Breast epithelium (tissue), 4 donors: ENCODE results near the gene CELF5. TPM values are rescaled to one million over a fixed set of nuclear protein-coding genes. Genes with fewer than 3 reads are reported as not detected.
A peak's percentile ranks its signal among the peaks of the same experiment; 100 is the strongest.

Source experiments
- DNase-seq, 2 donors: peaks; one replicate each; pipeline ENCODE4 v3.0.0-alpha.2; 2019; ENCODE audit warnings: low spot score in 2 of 2
- H3K27ac ChIP-seq, 2 donors: fragments of 200-600 bp; sonication (generic) in 1 of 2; one replicate each; pipeline ENCODE4 v1.5.1; 2016 to 2019; ENCODE audit warnings: mild to moderate bottlenecking in 1 of 2
- H3K27me3 ChIP-seq, 2 donors: fragments of 200-600 bp; sonication (generic) in 1 of 2; one replicate each; pipeline versions ENCODE4 v1.5.1 to v1.6.0; 2017 to 2019; ENCODE audit warnings: control low read depth in 1 of 2, mild to moderate bottlenecking in 1 of 2
- H3K36me3 ChIP-seq: fragments of 200-600 bp; one replicate; pipeline ENCODE4 v1.5.1; 2019
- H3K4me1 ChIP-seq, 2 donors: fragments of 200-600 bp; sonication (generic); one replicate each; pipeline ENCODE4 v1.5.1; 2016 to 2019; ENCODE audit warnings: control low read depth in 1 of 2
- H3K4me3 ChIP-seq, 3 donors: fragments of 200-600 bp; sonication (generic); 1 replicate in 2 of 3; 2 replicates in 1 of 3; pipeline ENCODE4 v1.5.1; 2016 to 2019; ENCODE audit warnings: mild to moderate bottlenecking in 3 of 3, moderate library complexity in 2 of 3
- H3K9me3 ChIP-seq, 2 donors: fragments of 200-600 bp; sonication (generic) in 1 of 2; one replicate each; pipeline ENCODE4 v1.5.1; 2016 to 2019; ENCODE audit warnings: control low read depth in 1 of 2
- CTCF ChIP-seq, 3 donors: fragments of 450-650 bp; IDR thresholded peaks; one replicate each; pipeline ENCODE4 v1.5.1; 2016 to 2017; ENCODE audit warnings: antibody characterized with exemption in 3 of 3, mild to moderate bottlenecking in 3 of 3, moderate library complexity in 3 of 3
- POLR2A ChIP-seq: fragments of 450-650 bp; IDR thresholded peaks from one replicate; pipeline ENCODE4 v1.6.1; 2016; ENCODE audit warnings: antibody characterized with exemption, mild to moderate bottlenecking, moderate library complexity
- POLR2AphosphoS5 ChIP-seq, 3 donors: sonication (generic); formaldehyde crosslinking; IDR thresholded peaks; one replicate each; pipeline ENCODE4 v1.6.1; 2017; ENCODE audit warnings: antibody characterized with exemption in 3 of 3
- intact Hi-C: fragments of 100-400 bp; cut with DNase I; formaldehyde crosslinking; loops from one replicate; pipeline ENCODE4 v1.15.1; 2023; ENCODE audit warnings: low total_unique reads
- total RNA-seq, 3 donors: library from RNA; depleted of rRNA; stranded (reverse); fragments of >200 nt; gene quantifications; one replicate each; pipeline ENCODE4 v1.1.0, GENCODE V29; 2016

CELF5 gene
- total RNA-seq, 3 donors from 2014 or later = 0.33 to 0.59 TPM; not detected in 1

- intact Hi-C loops = no loop called here
- Histone ChIP-seq H3K4me3 (peak overlapping the region; percentile 74 to 95 (median 91)), H3K9me3 (no peaks in the 10 kb centered on the region), H3K36me3 (no peaks in the 10 kb centered on the region), H3K27ac (peak overlapping the region; percentile 62 to 75), H3K27me3 (no peaks in the 10 kb centered on the region), H3K4me1 (peaks cover 6 to 20% of the 10 kb centered on the region in 2 donors)
- no peak for DNase-seq
- TF ChIP-seq POLR2AphosphoS5 (IDR thresholded peaks at IDR 0.05) = no peak
- no peak for TF ChIP-seq POLR2A
- no peak for TF ChIP-seq CTCF (IDR thresholded peaks at IDR 0.05)
Measured at GRCh38 chr19:3186160-3186688, 38.2 kb upstream of the CELF5 start.

- peak overlapping the region; percentile 74 to 95 (median 91) for H3K4me3 ChIP-seq
- TF ChIP-seq CTCF (IDR thresholded peaks at IDR 0.05) (no peak), POLR2A (no peak), POLR2AphosphoS5 (IDR thresholded peaks at IDR 0.05) (no peak)
- no peak overlapping the region for H3K27ac ChIP-seq
- peaks cover 6 to 20% of the 10 kb centered on the region in 2 donors for H3K4me1 ChIP-seq
- no peak for DNase-seq
- H3K27me3 ChIP-seq = no peaks in the 10 kb centered on the region
- no peaks in the 10 kb centered on the region for H3K9me3 ChIP-seq
- intact Hi-C loops = no loop called here
- H3K36me3 ChIP-seq = no peaks in the 10 kb centered on the region
Measured at GRCh38 chr19:3186891-3187661, 37.4 kb upstream of the CELF5 start.

DNA sequence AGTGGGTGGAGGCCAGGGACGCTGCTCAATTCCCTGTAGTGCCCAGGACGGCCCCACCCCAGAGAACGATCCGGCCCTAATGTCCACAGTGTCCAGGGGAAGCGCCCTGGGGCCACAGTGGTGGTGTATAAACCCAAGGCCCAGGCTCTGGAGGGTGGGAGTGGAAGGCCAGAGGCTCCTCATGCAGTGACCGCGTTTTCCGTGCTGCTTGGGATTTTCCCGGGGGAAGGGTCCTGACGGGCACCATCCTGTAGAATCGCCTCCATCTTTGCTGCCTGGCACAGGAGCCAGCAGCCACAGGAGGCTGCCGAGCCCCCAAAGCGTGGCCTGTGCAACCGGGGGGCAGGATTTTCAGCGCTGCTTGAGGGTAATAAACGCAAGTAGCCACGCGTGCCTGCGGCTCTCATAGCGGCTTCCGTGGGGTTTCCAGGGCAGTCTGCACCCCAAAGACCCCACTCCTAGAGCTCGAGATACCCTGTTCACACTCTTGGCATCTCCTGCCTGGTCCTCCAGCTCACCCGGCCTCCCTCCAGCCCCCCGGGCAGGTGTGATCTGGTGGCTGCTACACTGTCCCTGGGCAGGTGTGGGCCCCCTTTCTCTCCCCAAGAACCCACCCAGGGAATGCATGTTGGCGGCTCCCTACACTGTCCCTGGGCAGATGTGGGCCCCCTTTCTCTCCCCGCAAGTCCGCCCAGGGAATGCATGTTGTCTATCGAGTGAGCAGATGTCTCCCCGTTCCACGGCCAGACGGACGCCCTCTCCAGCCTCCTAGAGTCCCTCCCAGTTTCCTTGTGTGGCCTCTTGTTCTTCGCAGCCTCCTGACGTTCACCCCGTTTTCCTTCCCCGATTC lies 36.6 kb upstream of the CELF5 start:
- Histone ChIP-seq H3K36me3 (no peaks in the 10 kb centered on the region), H3K4me3 (no peak overlapping the region), H3K9me3 (no peaks in the 10 kb centered on the region), H3K4me1 (peaks cover 6 to 20% of the 10 kb centered on the region in 2 donors), H3K27ac (no peak overlapping the region), H3K27me3 (no peaks in the 10 kb centered on the region)
- DNase-seq = no peak
- TF ChIP-seq CTCF (IDR thresholded peaks at IDR 0.05) (no peak), POLR2AphosphoS5 (IDR thresholded peaks at IDR 0.05) (no peak), POLR2A (no peak)
- intact Hi-C loops = no loop called here

- Histone ChIP-seq H3K9me3 (no peaks in the 10 kb centered on the region), H3K27me3 (no peaks in the 10 kb centered on the region), H3K4me1 (peaks cover 6 to 20% of the 10 kb centered on the region in 2 donors), H3K4me3 (no peak overlapping the region), H3K36me3 (no peaks in the 10 kb centered on the region), H3K27ac (no peak overlapping the region)
- no peak for DNase-seq
- TF ChIP-seq CTCF (IDR thresholded peaks at IDR 0.05) (no peak), POLR2A (no peak), POLR2AphosphoS5 (IDR thresholded peaks at IDR 0.05) (no peak)
- intact Hi-C loops = no loop called here
Measured at GRCh38 chr19:3188627-3189596, 35.5 kb upstream of the CELF5 start.
